C4-2B (cell line): ENCODE data around the gene IGFN1.

ENCODE experiments used
- H3K27ac ChIP-seq: fragments of 450-650 bp; 2 replicates; pipeline ENCODE4 v1.5.1; 2017
- ZFX ChIP-seq: fragments of 450-650 bp; IDR thresholded peaks from 2 replicates; pipeline ENCODE4 v1.6.1; 2017
- TF ChIP-seq, protein P1 (sequence below): fragments of 450-650 bp; conservative IDR thresholded peaks from 2 replicates; pipeline ENCODE4 v1.5.1; 2017; ENCODE audit warnings: mild to moderate bottlenecking

The IGFN1 gene

GRCh38 chr1:201266774-201267173 is 76.2 kb downstream of the IGFN1 start:
- H3K27ac ChIP-seq, result peak overlapping the region; percentile 47; the same call in 1 of the 2 replicates
- TF ChIP-seq, protein P1, sequence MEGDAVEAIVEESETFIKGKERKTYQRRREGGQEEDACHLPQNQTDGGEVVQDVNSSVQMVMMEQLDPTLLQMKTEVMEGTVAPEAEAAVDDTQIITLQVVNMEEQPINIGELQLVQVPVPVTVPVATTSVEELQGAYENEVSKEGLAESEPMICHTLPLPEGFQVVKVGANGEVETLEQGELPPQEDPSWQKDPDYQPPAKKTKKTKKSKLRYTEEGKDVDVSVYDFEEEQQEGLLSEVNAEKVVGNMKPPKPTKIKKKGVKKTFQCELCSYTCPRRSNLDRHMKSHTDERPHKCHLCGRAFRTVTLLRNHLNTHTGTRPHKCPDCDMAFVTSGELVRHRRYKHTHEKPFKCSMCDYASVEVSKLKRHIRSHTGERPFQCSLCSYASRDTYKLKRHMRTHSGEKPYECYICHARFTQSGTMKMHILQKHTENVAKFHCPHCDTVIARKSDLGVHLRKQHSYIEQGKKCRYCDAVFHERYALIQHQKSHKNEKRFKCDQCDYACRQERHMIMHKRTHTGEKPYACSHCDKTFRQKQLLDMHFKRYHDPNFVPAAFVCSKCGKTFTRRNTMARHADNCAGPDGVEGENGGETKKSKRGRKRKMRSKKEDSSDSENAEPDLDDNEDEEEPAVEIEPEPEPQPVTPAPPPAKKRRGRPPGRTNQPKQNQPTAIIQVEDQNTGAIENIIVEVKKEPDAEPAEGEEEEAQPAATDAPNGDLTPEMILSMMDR, result no peak
- TF ChIP-seq ZFX, result no peak

DNA sequence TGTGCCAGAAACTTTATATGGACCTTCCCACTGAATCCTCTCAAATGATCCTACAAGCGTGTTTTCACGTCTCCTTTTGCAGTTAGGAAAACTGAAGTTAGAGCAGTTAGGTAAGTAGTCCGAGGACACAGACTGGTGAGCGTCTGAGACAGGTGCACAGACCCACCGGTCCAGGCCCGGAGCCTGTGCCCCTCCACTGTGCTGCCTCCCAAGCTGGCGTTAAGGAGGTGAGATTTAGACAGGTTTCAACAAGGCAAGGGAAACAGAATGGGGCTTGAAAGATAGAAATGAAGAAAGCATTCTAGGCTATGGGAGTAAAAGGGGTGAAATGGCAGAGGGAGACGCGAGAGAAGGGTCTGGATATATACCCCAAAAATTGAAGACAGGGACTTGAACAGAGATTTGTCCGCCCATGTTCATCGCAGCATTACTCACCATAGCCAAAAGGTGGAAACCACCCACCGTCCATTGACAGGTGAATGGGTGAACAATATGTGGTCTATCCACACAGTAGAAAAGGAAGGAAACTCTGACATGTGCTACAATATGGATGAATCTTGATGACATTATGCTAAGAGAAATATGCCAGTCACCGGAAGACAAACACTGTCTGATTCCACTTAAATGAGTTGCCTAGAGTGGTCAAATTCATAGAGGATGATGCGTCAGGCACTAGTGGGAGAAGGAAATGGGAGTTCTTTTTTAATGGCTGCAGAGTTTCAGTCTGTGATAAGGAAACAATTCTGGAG is 77.0 kb downstream of the IGFN1 start:
- peak overlapping the region; percentile 47 for H3K27ac ChIP-seq

DNA sequence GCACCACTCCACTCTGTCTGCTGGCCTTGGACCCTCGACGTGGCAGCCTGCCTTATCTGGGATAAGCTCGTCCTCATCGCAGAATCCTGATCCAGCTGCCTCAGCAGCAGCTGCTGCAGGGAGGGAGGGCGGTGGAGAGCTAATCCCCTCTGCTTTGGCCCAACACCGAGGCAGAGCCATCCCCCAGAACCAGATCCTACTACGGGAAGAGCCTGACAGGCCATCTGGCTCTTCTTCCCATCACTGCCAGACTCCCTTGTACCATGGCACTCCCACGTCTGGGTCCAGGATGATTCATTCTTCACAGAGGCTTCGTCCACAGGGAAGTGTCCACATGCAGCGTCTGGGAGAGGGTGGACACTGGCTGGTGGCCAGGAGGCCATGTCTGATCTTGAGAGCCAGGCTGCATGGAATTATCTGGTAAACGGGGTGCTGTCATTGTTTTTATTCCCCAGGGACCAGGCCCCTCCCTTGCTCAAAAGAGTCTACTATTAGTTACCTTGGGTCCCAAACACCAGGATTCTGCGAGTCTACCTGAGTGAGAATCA is 78.1 kb downstream of the IGFN1 start:
- peak overlapping the region; percentile 15; the same call in 1 of the 2 replicates for H3K27ac ChIP-seq
- TF ChIP-seq ZFX, result no peak
- TF ChIP-seq, protein P1, result no peak

More for the DNA sequence above, 77.0 kb downstream of the IGFN1 start:
- TF ChIP-seq ZFX, result no peak

- TF ChIP-seq ZFX, result no peak
- TF ChIP-seq, protein P1, result no peak
- H3K27ac ChIP-seq, result no peak overlapping the region
Measured at GRCh38 chr1:201269281-201269680, 78.7 kb downstream of the IGFN1 start.

GRCh38 chr1:201269900-201270410 is 79.3 kb downstream of the IGFN1 start:
- TF ChIP-seq ZFX, result no peak
- TF ChIP-seq, protein P1, result no peak

GRCh38 chr1:201270616-201271390 is 80.2 kb downstream of the IGFN1 start:
- TF ChIP-seq ZFX, result no peak
- TF ChIP-seq, protein P1, result no peak
- H3K27ac ChIP-seq, result no peak overlapping the region

More at GRCh38 chr1:201269900-201270410, 79.3 kb downstream of the IGFN1 start:
- no peak overlapping the region for H3K27ac ChIP-seq

DNA sequence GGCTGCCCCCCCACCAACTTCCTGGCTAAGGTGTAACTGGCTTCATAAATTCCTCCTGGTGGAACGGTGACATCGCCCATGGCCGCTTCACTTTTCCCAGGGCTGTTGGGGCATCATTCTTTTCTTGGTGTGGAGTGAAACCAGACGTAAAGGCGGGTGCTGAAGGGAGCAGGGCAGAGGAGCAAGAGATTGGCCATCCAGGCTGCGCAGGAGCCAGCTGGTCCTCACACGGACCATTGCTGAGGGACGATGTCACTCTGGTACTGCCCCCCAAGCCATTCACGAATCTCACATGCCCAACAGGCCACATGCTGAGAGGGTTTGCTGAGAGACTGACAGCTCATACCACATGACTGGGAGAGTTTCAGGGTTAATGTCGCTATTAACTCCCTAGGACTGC is 82.2 kb downstream of the IGFN1 start:
- H3K27ac ChIP-seq, result no peak overlapping the region
- TF ChIP-seq, protein P1, result no peak
- no peak for TF ChIP-seq ZFX
